ENCODE data around the gene EDC3. TPM values are rescaled to one million over a fixed set of nuclear protein-coding genes. Genes with fewer than 3 reads are reported as not detected.

EDC3 gene
- total RNA-seq, 1 experiment from 2014 or later: 45.1 TPM

DNA sequence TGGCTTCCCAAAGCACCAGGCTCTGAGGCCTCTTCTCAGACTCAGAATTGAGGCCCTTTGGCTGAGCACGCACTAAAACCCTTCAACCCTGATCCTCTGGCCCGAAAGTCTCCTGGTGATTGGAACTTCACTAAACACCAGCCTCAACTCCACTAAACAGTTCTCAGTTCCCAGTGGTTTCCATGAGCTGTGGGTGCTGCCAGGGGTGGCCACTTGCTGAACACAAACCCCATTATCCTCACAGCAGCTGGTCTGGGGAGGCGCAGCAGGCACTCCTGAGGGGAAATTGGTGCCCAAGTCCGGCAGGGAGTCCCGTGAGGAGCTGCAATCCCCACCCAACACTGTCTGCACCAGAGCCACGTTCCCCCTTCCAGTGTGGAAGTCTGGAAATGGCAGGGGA, 84.0 kb downstream of the EDC3 start:
- H3K79me2 ChIP-seq (ENCODE audit: insufficient read depth, low read length): peaks cover 12% of the 10 kb centered on the region
- H3K27me3 ChIP-seq (ENCODE audit: insufficient read depth, low read length): peaks cover 5% of the 10 kb centered on the region; the same call in 1 of the 2 replicates
- H3K9me2 ChIP-seq (ENCODE audit: insufficient read depth): no peaks in the 10 kb centered on the region
- H3K9ac ChIP-seq (ENCODE audit: low read length): no peak overlapping the region
- DNase-seq (ENCODE audit: low read depth, low spot score): no peak
- ChIA-PET CTCF (no interaction called here), POLR2A (no interaction called here), RAD21 (ENCODE audit: low non-redundant PET in 1 of 2, low total read pairs in 2 of 2, uncharacterized antibody in 2 of 2, unreplicated experiment in 2 of 2) (no interaction called here)
- H3K4me2 ChIP-seq (ENCODE audit: low read length): no peak overlapping the region
- no peak for ATAC-seq
- intact Hi-C loops (cut with micrococcal nuclease): no loop called here
- peaks cover 4 to 19% of the 10 kb centered on the region in 2 experiments; a peak in 3 of 4 replicates for H3K4me1 ChIP-seq (ENCODE audit: control insufficient read depth in 1 of 2, insufficient read depth in 2 of 2, low read length in 2 of 2)
- no peak overlapping the region for H3K4me3 ChIP-seq (replicated peaks in 1 of 2; ENCODE audit: low read depth in 1 of 2, low read length in 2 of 2)
- TF ChIP-seq SRF (IDR thresholded peaks at IDR 0.05; ENCODE audit: low read depth) (no peak), FOSL1 (IDR thresholded peaks at IDR 0.05; ENCODE audit: low read depth) (no peak), JUND (IDR thresholded peaks at IDR 0.05) (no peak), ZFX (IDR thresholded peaks at IDR 0.05) (no peak), ELF1 (IDR thresholded peaks at IDR 0.05; ENCODE audit: borderline replicate concordance, low read depth) (no peak), CEBPB (IDR thresholded peaks at IDR 0.05; ENCODE audit: low read depth) (no peak), YY1 (IDR thresholded peaks at IDR 0.05; ENCODE audit: extremely low read depth, insufficient replicate concordance, low read depth, low read length) (no peak), CBX3 (IDR thresholded peaks at IDR 0.05; ENCODE audit: low read depth) (no peak), ZNF274 (IDR thresholded peaks at IDR 0.05; ENCODE audit: low read depth, low read length) (no peak), POLR2A (IDR thresholded peaks at IDR 0.05; ENCODE audit: borderline replicate concordance, extremely low read depth, insufficient read depth, insufficient read length) (no peak)
- TF ChIP-seq, protein P1, sequence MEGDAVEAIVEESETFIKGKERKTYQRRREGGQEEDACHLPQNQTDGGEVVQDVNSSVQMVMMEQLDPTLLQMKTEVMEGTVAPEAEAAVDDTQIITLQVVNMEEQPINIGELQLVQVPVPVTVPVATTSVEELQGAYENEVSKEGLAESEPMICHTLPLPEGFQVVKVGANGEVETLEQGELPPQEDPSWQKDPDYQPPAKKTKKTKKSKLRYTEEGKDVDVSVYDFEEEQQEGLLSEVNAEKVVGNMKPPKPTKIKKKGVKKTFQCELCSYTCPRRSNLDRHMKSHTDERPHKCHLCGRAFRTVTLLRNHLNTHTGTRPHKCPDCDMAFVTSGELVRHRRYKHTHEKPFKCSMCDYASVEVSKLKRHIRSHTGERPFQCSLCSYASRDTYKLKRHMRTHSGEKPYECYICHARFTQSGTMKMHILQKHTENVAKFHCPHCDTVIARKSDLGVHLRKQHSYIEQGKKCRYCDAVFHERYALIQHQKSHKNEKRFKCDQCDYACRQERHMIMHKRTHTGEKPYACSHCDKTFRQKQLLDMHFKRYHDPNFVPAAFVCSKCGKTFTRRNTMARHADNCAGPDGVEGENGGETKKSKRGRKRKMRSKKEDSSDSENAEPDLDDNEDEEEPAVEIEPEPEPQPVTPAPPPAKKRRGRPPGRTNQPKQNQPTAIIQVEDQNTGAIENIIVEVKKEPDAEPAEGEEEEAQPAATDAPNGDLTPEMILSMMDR (IDR thresholded peaks at IDR 0.05 in 2 of 3, conservative IDR thresholded peaks at IDR 0.05 in 1 of 3; ENCODE audit: borderline replicate concordance in 1 of 3, insufficient read depth in 1 of 3, low read depth in 2 of 3, low read length in 2 of 3): no peak
- TF ChIP-seq, protein P2, sequence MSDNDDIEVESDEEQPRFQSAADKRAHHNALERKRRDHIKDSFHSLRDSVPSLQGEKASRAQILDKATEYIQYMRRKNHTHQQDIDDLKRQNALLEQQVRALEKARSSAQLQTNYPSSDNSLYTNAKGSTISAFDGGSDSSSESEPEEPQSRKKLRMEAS (IDR thresholded peaks at IDR 0.05): no peak
- TF ChIP-seq, protein P3, sequence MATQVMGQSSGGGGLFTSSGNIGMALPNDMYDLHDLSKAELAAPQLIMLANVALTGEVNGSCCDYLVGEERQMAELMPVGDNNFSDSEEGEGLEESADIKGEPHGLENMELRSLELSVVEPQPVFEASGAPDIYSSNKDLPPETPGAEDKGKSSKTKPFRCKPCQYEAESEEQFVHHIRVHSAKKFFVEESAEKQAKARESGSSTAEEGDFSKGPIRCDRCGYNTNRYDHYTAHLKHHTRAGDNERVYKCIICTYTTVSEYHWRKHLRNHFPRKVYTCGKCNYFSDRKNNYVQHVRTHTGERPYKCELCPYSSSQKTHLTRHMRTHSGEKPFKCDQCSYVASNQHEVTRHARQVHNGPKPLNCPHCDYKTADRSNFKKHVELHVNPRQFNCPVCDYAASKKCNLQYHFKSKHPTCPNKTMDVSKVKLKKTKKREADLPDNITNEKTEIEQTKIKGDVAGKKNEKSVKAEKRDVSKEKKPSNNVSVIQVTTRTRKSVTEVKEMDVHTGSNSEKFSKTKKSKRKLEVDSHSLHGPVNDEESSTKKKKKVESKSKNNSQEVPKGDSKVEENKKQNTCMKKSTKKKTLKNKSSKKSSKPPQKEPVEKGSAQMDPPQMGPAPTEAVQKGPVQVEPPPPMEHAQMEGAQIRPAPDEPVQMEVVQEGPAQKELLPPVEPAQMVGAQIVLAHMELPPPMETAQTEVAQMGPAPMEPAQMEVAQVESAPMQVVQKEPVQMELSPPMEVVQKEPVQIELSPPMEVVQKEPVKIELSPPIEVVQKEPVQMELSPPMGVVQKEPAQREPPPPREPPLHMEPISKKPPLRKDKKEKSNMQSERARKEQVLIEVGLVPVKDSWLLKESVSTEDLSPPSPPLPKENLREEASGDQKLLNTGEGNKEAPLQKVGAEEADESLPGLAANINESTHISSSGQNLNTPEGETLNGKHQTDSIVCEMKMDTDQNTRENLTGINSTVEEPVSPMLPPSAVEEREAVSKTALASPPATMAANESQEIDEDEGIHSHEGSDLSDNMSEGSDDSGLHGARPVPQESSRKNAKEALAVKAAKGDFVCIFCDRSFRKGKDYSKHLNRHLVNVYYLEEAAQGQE (IDR thresholded peaks at IDR 0.05; ENCODE audit: low read depth): no peak
- H2AFZ ChIP-seq (ENCODE audit: low read depth, low read length, poor library complexity, severe bottlenecking): no peak overlapping the region
- H3K27ac ChIP-seq (ENCODE audit: low read depth, low read length): no peak overlapping the region
- no peaks in the 10 kb centered on the region for H3K9me3 ChIP-seq (ENCODE audit: control insufficient read depth in 1 of 2, insufficient read depth in 1 of 2, low read depth in 1 of 2, low read length in 2 of 2)
- BruUV-seq (replicated peaks): no TSS peak
- no peaks in the 10 kb centered on the region for H3K36me3 ChIP-seq (ENCODE audit: control insufficient read depth in 1 of 2, insufficient read depth in 2 of 2, low read length in 2 of 2)
- H4K20me1 ChIP-seq (ENCODE audit: insufficient read depth): no peaks in the 10 kb centered on the region
